Measurements from ENCODE around the gene KRTAP10-2. TPM values are rescaled to one million over a fixed set of nuclear protein-coding genes. Genes with fewer than 3 reads are reported as not detected.

KRTAP10-2 gene
- total RNA-seq, 6 experiments from 2014 or later, result not detected

DNA sequence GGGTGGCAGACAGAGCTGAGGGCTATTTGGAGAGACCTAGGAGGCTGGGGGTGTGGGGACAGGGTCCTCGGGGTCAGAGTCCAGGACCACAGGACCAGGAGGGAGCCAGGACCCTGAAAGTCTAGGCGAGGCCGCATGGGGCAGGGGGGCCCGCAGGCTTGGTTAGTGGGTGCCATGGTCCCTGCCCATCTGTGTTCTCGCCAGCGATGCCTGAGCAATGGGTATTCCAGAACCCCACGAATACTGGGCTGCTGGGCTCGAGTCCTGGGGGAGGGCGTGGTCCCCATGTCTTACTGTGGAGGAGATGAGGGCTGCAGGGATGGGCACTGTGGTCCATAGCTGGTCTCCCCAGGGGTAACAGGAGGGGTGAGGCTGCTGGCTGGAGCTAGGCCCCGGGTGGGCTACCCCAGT lies 39.0 kb upstream of the KRTAP10-2 start:
- peaks cover 9% of the 10 kb centered on the region for H3K27me3 Mint-ChIP-seq (ENCODE audit: insufficient read depth)
- TF ChIP-seq, protein P1, sequence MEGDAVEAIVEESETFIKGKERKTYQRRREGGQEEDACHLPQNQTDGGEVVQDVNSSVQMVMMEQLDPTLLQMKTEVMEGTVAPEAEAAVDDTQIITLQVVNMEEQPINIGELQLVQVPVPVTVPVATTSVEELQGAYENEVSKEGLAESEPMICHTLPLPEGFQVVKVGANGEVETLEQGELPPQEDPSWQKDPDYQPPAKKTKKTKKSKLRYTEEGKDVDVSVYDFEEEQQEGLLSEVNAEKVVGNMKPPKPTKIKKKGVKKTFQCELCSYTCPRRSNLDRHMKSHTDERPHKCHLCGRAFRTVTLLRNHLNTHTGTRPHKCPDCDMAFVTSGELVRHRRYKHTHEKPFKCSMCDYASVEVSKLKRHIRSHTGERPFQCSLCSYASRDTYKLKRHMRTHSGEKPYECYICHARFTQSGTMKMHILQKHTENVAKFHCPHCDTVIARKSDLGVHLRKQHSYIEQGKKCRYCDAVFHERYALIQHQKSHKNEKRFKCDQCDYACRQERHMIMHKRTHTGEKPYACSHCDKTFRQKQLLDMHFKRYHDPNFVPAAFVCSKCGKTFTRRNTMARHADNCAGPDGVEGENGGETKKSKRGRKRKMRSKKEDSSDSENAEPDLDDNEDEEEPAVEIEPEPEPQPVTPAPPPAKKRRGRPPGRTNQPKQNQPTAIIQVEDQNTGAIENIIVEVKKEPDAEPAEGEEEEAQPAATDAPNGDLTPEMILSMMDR (IDR thresholded peaks at IDR 0.05), result no peak
- no peak overlapping the region for H3K4me3 Mint-ChIP-seq
- H3K36me3 Mint-ChIP-seq (ENCODE audit: low read depth), result no peaks in the 10 kb centered on the region; the same call in 1 of the 2 replicates
- peaks cover 13% of the 10 kb centered on the region for H3K9me3 Mint-ChIP-seq
- no peak for DNase-seq
- peaks cover 9% of the 10 kb centered on the region; the same call in 1 of the 2 replicates for H3K4me1 Mint-ChIP-seq (ENCODE audit: low read depth)
- no peak overlapping the region for H3K27ac Mint-ChIP-seq

DNA sequence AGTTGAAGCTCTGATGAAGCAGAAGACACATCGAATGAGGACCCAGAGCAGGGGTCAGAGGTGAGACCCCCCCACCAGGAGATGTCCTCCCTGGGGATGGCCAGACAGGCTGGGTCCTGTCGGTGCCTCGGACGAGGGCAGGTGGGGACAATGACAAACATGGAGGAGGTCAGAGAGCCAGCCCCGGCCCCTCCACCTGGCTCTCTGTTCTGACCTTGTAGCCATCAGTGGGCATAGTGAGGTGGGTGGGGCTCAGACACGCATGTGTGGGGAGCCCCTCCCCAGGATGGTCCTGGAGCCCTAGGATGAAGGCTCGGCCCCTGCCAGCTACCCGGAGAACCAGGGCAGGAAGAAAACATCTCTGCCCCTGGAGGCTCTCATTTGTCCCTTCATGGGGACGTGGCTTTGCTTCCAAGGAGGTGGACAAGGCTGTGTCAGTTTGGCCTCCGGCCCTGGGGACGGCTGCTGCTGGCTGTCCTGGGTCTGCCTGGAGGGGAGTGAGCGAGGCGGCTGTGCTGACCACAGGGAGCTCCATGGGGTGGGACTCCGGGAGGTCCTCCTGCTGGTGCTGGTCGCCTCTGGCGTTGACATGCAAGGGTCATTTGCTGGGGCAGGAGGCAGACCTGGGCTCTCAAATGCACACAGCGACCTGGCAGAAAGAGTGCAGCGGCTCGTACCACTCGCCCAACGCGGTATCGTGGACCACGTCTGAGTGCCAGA lies 38.4 kb upstream of the KRTAP10-2 start:
- Mint-ChIP-seq H3K4me3 (no peak overlapping the region), H3K4me1 (ENCODE audit: low read depth) (peaks cover 9% of the 10 kb centered on the region; the same call in 1 of the 2 replicates), H3K9me3 (peaks cover 15% of the 10 kb centered on the region), H3K27ac (no peak overlapping the region), H3K36me3 (ENCODE audit: low read depth) (no peaks in the 10 kb centered on the region; the same call in 1 of the 2 replicates), H3K27me3 (ENCODE audit: insufficient read depth) (peaks cover 7% of the 10 kb centered on the region)
- TF ChIP-seq, protein P1 (IDR thresholded peaks at IDR 0.05), result no peak
- DNase-seq, result no peak

DNA sequence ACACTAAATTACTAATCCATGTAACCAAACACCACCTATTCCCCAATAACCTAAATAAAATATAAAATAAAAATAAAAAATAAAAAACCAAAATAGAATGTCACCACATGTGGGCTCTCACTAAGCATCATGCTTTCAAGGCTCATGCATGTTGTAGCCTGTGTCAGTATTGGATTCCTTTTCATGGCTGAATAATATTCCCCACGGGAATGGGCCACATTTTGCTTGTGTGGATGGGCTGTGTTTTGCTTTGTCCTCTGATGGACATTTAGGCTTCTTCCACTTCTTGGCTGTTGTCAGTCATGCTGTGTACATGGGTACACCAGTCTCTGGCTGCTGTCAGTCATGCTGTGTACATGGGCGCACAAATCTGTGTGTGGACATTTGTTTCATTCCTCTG lies 37.8 kb upstream of the KRTAP10-2 start:
- H3K27ac Mint-ChIP-seq, result no peak overlapping the region
- H3K36me3 Mint-ChIP-seq (ENCODE audit: low read depth), result no peaks in the 10 kb centered on the region; the same call in 1 of the 2 replicates
- DNase-seq, result no peak
- TF ChIP-seq, protein P1 (IDR thresholded peaks at IDR 0.05), result no peak
- peaks cover 9% of the 10 kb centered on the region; the same call in 1 of the 2 replicates for H3K4me1 Mint-ChIP-seq (ENCODE audit: low read depth)
- H3K4me3 Mint-ChIP-seq, result no peak overlapping the region
- H3K27me3 Mint-ChIP-seq (ENCODE audit: insufficient read depth), result peaks cover 5% of the 10 kb centered on the region
- H3K9me3 Mint-ChIP-seq, result peaks cover 15% of the 10 kb centered on the region

DNA sequence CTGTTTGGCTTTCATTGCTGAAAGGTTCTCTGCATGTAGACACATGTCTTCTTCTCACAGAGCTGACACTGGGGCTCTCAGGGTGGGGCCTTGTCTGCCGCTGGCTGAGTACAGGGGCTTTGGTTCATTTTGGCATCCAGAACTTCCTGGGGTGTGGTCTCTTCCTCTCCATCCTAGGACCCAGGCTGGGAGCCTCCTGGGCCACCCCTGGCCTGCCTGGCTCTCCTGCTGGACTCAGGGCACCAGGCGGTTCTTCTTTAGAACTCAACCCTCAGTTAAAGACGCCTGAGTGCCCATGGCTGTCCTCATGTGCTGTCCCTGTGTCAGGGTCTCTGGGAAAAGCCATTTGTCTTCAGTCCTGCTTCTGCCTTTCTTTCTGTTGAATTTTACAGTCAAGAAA lies 34.6 kb upstream of the KRTAP10-2 start:
- DNase-seq, result no peak
- TF ChIP-seq, protein P1 (IDR thresholded peaks at IDR 0.05), result no peak
- peaks cover 5% of the 10 kb centered on the region for H3K27me3 Mint-ChIP-seq (ENCODE audit: insufficient read depth)
- no peak overlapping the region for H3K4me3 Mint-ChIP-seq
- H3K4me1 Mint-ChIP-seq (ENCODE audit: low read depth), result no peaks in the 10 kb centered on the region
- H3K27ac Mint-ChIP-seq, result no peak overlapping the region
- H3K9me3 Mint-ChIP-seq, result peaks cover 36% of the 10 kb centered on the region
- H3K36me3 Mint-ChIP-seq (ENCODE audit: low read depth), result no peaks in the 10 kb centered on the region; the same call in none of the 2 replicates

DNA sequence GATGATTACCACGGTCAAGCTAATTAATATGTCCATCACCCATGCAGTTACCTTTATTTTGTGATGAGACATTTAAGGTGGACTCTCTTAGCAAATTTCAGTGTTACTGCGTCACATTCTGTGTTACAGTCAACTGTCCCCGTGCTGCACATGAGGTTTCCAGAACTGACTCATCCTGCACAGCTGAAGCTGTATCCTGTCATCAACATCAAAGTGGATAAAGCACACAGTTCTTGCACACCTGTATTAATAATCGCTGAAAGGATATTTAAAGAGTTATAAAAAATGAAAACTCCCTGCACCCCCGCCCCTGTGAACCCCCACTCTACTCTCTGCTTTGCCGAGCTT lies 32.5 kb upstream of the KRTAP10-2 start:
- peaks cover 5% of the 10 kb centered on the region for H3K27me3 Mint-ChIP-seq (ENCODE audit: insufficient read depth)
- H3K36me3 Mint-ChIP-seq (ENCODE audit: low read depth), result no peaks in the 10 kb centered on the region; the same call in none of the 2 replicates
- H3K9me3 Mint-ChIP-seq, result peaks cover 46% of the 10 kb centered on the region

More for the DNA sequence above, 32.5 kb upstream of the KRTAP10-2 start:
- H3K4me3 Mint-ChIP-seq, result no peak overlapping the region
- H3K4me1 Mint-ChIP-seq (ENCODE audit: low read depth), result no peaks in the 10 kb centered on the region
- no peak for DNase-seq
- no peak overlapping the region for H3K27ac Mint-ChIP-seq
- TF ChIP-seq, protein P1 (IDR thresholded peaks at IDR 0.05), result no peak
